Endothelial cell (in vitro differentiated cells): Measurements from ENCODE around the gene LRIG1. TPM values are rescaled to one million over a fixed set of nuclear protein-coding genes. Genes with fewer than 3 reads are reported as not detected.

Experiments
- DNase-seq: peaks from one replicate; pipeline ENCODE4 v3.0.0; 2021; ENCODE audit warnings: low spot score
- H3K27ac Mint-ChIP-seq: one replicate; pipeline ENCODE4 v1.8.0; 2021; ENCODE audit warnings: mixed read lengths, inconsistent platforms; ENCODE audit not compliant: unreplicated experiment
- H3K27me3 Mint-ChIP-seq: one replicate; pipeline ENCODE4 v1.8.0; 2021; ENCODE audit warnings: mild to moderate bottlenecking, moderate library complexity, mixed read lengths, inconsistent platforms; ENCODE audit not compliant: unreplicated experiment
- H3K36me3 Mint-ChIP-seq: one replicate; pipeline ENCODE4 v1.8.0; 2021; ENCODE audit warnings: mild to moderate bottlenecking, low read depth, mixed read lengths, inconsistent platforms; ENCODE audit not compliant: unreplicated experiment
- H3K4me1 Mint-ChIP-seq: one replicate; pipeline ENCODE4 v1.8.0; 2021; ENCODE audit warnings: mild to moderate bottlenecking, mixed read lengths, inconsistent platforms; ENCODE audit not compliant: unreplicated experiment
- H3K4me3 Mint-ChIP-seq: one replicate; pipeline ENCODE4 v1.8.0; 2021; ENCODE audit warnings: mild to moderate bottlenecking, mixed read lengths, inconsistent platforms; ENCODE audit not compliant: unreplicated experiment
- H3K9me3 Mint-ChIP-seq: one replicate; pipeline ENCODE4 v1.8.0; 2021; ENCODE audit warnings: mixed read lengths, inconsistent platforms; ENCODE audit not compliant: unreplicated experiment
- total RNA-seq: library from RNA; stranded (reverse); fragmentation: NEBNext Ultra II Directional; extraction: Animal tissue kit (Norgen Biotek cat#: 25700); gene quantifications from one replicate; pipeline ENCODE4 v1.2.1, GENCODE V29; 2021; ENCODE audit not compliant: unreplicated experiment
- TF ChIP-seq, protein P1 (sequence below): fragments of 200-600 bp; sonication (generic); IDR thresholded peaks from one replicate; pipeline ENCODE4 v1.5.0; 2021; ENCODE audit warnings: antibody characterized with exemption; ENCODE audit not compliant: unreplicated experiment

LRIG1 gene
- total RNA-seq, 1 donor from 2014 or later: 25.1 TPM

DNA sequence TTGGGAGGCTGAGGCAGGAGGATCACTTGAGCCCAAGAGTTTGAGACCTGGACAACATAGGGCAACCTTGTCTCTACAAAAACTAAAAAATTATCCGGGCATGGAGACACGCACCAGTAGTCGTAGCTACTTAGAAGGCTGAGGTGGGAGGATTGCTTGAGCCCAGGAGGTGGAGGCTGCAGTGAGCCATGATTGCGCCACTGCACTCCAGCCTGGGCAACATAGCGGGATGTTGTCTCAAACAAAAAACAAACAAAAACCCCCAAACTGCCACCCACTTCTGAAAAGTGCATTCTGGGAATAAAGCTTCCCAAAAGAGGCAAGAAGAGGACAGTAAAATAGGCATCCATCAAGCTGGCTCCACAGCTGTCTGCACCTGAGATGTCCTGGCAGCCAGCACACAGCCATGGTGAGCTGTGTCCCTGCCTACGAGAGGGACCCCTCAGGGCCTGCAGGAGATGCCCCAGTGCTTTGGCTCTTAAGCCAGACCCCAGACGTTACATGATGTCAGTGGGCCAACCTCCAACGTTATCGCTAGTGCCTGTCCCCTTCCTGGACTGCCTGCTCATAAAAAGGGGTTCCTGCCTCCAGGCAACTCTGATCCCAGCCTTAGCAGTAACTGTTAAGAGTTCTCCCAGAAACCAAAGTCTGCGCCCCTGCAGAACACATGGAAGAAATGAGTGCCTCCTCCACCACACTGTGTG lies 101.1 kb downstream of the LRIG1 start:
- no peak overlapping the region for H3K27ac Mint-ChIP-seq
- H3K27me3 Mint-ChIP-seq: peaks cover 21% of the 10 kb centered on the region
- peaks cover 37% of the 10 kb centered on the region for H3K36me3 Mint-ChIP-seq
- H3K4me1 Mint-ChIP-seq: peaks cover 16% of the 10 kb centered on the region
- no peak for DNase-seq
- H3K9me3 Mint-ChIP-seq: no peaks in the 10 kb centered on the region
- TF ChIP-seq, protein P1, sequence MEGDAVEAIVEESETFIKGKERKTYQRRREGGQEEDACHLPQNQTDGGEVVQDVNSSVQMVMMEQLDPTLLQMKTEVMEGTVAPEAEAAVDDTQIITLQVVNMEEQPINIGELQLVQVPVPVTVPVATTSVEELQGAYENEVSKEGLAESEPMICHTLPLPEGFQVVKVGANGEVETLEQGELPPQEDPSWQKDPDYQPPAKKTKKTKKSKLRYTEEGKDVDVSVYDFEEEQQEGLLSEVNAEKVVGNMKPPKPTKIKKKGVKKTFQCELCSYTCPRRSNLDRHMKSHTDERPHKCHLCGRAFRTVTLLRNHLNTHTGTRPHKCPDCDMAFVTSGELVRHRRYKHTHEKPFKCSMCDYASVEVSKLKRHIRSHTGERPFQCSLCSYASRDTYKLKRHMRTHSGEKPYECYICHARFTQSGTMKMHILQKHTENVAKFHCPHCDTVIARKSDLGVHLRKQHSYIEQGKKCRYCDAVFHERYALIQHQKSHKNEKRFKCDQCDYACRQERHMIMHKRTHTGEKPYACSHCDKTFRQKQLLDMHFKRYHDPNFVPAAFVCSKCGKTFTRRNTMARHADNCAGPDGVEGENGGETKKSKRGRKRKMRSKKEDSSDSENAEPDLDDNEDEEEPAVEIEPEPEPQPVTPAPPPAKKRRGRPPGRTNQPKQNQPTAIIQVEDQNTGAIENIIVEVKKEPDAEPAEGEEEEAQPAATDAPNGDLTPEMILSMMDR: no peak
- H3K4me3 Mint-ChIP-seq: no peak overlapping the region

DNA sequence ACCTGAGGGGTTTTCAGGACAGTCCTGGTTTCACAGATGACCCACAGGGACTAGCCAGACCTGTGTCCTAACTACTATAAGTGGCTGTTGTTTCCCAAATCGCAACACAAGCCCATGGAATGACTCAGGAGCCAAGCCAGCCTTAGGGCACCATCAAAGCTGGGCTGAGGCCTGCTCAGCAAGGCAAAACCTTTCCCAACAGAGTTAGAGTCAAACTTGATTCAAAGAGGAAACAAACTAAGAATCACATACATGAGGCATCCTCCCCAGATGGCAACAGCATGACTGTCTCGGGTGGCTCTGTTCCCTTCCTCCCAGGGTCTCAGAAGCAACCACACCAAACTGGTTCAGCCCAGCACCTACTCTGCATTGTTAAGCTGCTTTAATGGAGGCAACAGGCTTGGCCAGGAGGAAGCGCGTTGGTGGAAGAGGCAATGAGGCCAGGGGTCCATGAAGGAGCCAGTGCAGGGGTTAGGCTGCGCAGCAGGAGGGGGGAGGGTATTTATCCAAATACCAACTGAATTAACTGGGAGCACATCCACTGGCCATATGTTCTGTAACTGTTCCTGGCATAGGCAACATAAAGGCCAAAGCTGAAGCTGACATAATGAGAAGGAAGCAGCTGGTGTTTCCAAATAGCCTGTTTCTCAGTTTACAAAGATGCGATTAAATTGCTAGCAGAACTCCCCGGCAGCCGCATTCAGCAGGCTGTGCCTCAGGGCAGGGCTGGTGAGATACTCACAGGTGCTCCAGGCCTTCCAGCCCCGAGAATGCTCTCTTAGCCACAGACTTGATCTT lies 102.4 kb downstream of the LRIG1 start:
- Mint-ChIP-seq H3K4me3 (no peak overlapping the region), H3K4me1 (peaks cover 20% of the 10 kb centered on the region), H3K9me3 (no peaks in the 10 kb centered on the region), H3K27ac (no peak overlapping the region), H3K27me3 (peaks cover 17% of the 10 kb centered on the region), H3K36me3 (peaks cover 31% of the 10 kb centered on the region)
- TF ChIP-seq, protein P1: no peak
- DNase-seq: no peak

DNA sequence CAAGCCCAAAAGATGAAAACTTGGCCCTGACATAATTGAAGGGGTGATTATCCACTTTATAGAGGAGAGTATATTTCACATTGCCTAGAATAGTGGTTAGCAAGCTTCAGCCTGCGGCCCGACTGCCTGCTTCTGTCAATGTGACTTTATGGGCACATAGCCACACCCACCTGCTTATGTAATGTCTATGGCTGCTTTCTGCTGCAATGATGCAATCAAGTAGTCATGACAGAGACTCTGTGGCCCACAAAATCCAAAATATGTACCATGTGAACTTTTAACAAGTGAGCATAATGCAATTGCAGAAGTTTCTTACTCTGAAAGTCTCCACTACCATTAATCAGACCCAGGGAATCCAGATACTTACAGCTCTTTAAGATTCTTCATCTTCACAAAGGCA lies 103.1 kb downstream of the LRIG1 start:
- H3K36me3 Mint-ChIP-seq: peaks cover 24% of the 10 kb centered on the region
- peaks cover 17% of the 10 kb centered on the region for H3K4me1 Mint-ChIP-seq
- H3K9me3 Mint-ChIP-seq: no peaks in the 10 kb centered on the region
- no peak overlapping the region for H3K27ac Mint-ChIP-seq
- H3K27me3 Mint-ChIP-seq: peaks cover 15% of the 10 kb centered on the region
- TF ChIP-seq, protein P1: no peak
- no peak overlapping the region for H3K4me3 Mint-ChIP-seq
- no peak for DNase-seq

DNA sequence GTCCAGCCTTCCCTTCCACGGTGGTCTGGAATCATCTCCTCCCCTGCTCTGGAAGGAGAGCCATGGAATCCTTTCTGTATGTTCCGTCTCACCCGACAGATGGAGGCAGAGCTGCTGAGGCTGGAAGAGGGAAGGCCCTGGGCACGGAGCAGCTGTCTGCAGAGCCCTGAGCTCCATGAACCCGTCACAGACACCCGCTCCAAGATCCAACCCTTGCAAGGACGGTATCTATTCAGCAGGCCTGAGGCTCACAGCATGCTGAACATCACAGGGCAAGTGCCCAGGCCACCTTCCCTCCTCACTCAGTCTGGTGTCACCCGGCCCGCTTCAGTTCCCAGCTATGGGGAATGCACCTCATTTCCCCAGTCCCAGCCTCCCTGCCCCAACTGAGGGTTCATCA lies 103.9 kb downstream of the LRIG1 start:
- peaks cover 15% of the 10 kb centered on the region for H3K27me3 Mint-ChIP-seq
- DNase-seq: no peak
- H3K9me3 Mint-ChIP-seq: no peaks in the 10 kb centered on the region
- H3K36me3 Mint-ChIP-seq: peaks cover 24% of the 10 kb centered on the region
- H3K4me1 Mint-ChIP-seq: peaks cover 14% of the 10 kb centered on the region
- no peak overlapping the region for H3K4me3 Mint-ChIP-seq
- TF ChIP-seq, protein P1: no peak
- no peak overlapping the region for H3K27ac Mint-ChIP-seq
